T-cell (primary cell): ENCODE measurements around the gene CNTNAP2. TPM values are rescaled to one million over a fixed set of nuclear protein-coding genes. Genes with fewer than 3 reads are reported as not detected.

Experiments used
- ATAC-seq, 4 experiments: fragments of 200-7000 bp in 3 of 4; fragments of 150-1000 bp in 1 of 4; cut with Tn5 transposase; replicated peaks in 1 of 4; 1 replicate in 3 of 4; 2 replicates in 1 of 4; pipeline ENCODE4 v1.10.0; 2021; ENCODE audit warnings: moderate library complexity in 3 of 4, mild to moderate bottlenecking in 2 of 4, moderate number of reproducible peaks in 1 of 4
- CTCF ChIA-PET, 2 donors: fragments of 300-600 bp; sonication (Branson Sonifier 250); formaldehyde crosslinking; loops; one replicate each; lab custom pipeline; 2022; ENCODE audit warnings: antibody characterized with exemption in 2 of 2; lab: Charles Lee
- POLR2A ChIA-PET, 2 donors: fragments of 300-600 bp; sonication (Branson Sonifier 250); formaldehyde crosslinking; loops; one replicate each; lab custom pipeline; 2022; ENCODE audit warnings: antibody characterized with exemption in 2 of 2; lab: Charles Lee
- DNase-seq, 35 experiments: peaks; one replicate each; pipeline versions ENCODE4 v3.0.0 to v3.0.0-alpha.2; 2013 to 2023
- H3K27ac ChIP-seq: one replicate; pipeline ENCODE4 v1.5.1; 2013; ENCODE audit warnings: low read length
- H3K27me3 ChIP-seq, 2 experiments: replicated peaks in 1 of 2; 1 replicate in 1 of 2; 2 replicates in 1 of 2; pipeline versions ENCODE4 v1.6.1 to v1.7.0; 2013; ENCODE audit warnings: low read length in 1 of 2, mixed read lengths in 1 of 2; ENCODE audit not compliant: control insufficient read depth in 2 of 2, insufficient read depth in 2 of 2; ENCODE audit errors: extremely low read depth in 1 of 2
- H3K36me3 ChIP-seq, 2 donors: 1 replicate in 1 of 2; 2 replicates in 1 of 2; pipeline versions ENCODE4 v1.6.1 to v1.7.0; 2013; ENCODE audit warnings: low read length in 1 of 2; ENCODE audit not compliant: control insufficient read depth in 2 of 2, insufficient read depth in 1 of 2; ENCODE audit errors: extremely low read depth in 1 of 2
- H3K4me1 ChIP-seq, 2 experiments: 1 replicate in 1 of 2; 2 replicates in 1 of 2; pipeline versions ENCODE4 v1.6.1 to v1.7.0; 2013; ENCODE audit warnings: low read length in 2 of 2, mixed read lengths in 1 of 2; ENCODE audit not compliant: insufficient read depth in 2 of 2, control insufficient read depth in 1 of 2; ENCODE audit errors: extremely low read depth in 1 of 2
- H3K4me3 ChIP-seq, 2 donors: 1 replicate in 1 of 2; 2 replicates in 1 of 2; pipeline versions ENCODE4 v1.5.1 to v1.7.0; 2013; ENCODE audit warnings: mild to moderate bottlenecking in 2 of 2, low read length in 1 of 2, moderate library complexity in 1 of 2; ENCODE audit not compliant: control insufficient read depth in 1 of 2; ENCODE audit errors: extremely low read depth in 1 of 2
- H3K9me3 ChIP-seq: 2 replicates; pipeline ENCODE4 v1.7.0; 2013
- H3K27ac Mint-ChIP-seq, 2 donors: one replicate each; pipeline ENCODE4 v1.8.0; 2020 to 2021; ENCODE audit warnings: mild to moderate bottlenecking in 2 of 2, mixed read lengths in 2 of 2
- H3K27me3 Mint-ChIP-seq, 2 donors: one replicate each; pipeline ENCODE4 v1.8.0; 2021 to 2022; ENCODE audit warnings: mixed read lengths in 2 of 2
- H3K36me3 Mint-ChIP-seq: one replicate; pipeline ENCODE4 v1.8.0; 2021; ENCODE audit warnings: mixed read lengths
- H3K4me1 Mint-ChIP-seq, 3 donors: one replicate each; pipeline ENCODE4 v1.8.0; 2020 to 2022; ENCODE audit warnings: mixed read lengths in 3 of 3, mild to moderate bottlenecking in 1 of 3
- H3K4me3 Mint-ChIP-seq, 3 donors: one replicate each; pipeline ENCODE4 v1.8.0; 2020 to 2022; ENCODE audit warnings: mild to moderate bottlenecking in 3 of 3, mixed read lengths in 3 of 3, moderate library complexity in 3 of 3
- H3K9me3 Mint-ChIP-seq, 3 donors: one replicate each; pipeline ENCODE4 v1.8.0; 2020 to 2022; ENCODE audit warnings: mixed read lengths in 3 of 3
- WGBS: methylation state at CpG from one replicate; pipeline ENCODE4 v1.1.5; 2013; ENCODE audit warnings: missing lambda C conversion rate; ENCODE audit not compliant: insufficient coverage; 5-methylcytosine and 5-hydroxymethylcytosine counted together
- total RNA-seq, 35 experiments: library from RNA in 6 of 35; stranded (reverse) in 6 of 35; fragments of 120-200 nt in 1 of 35; gene quantifications; one replicate each; pipeline versions ENCODE4 v1.2.1 to v1.2.4 and lab custom pipeline; 2013 to 2026

CNTNAP2 gene
- total RNA-seq, 5 donors from 2014 or later (not counting 1 experiment from before 2014, with no cell fraction given) = 0.15 to 0.72 (median 0.21) TPM

- H3K27me3 Mint-ChIP-seq = no peaks in the 10 kb centered on the region
Observed at GRCh38 chr7:146094356-146094755, 22.2 kb upstream of the CNTNAP2 start.

GRCh38 chr7:146096994-146097393, 19.6 kb upstream of the CNTNAP2 start:
- WGBS = 71% methylated on average over 1 of the region's 5 CpGs
- Mint-ChIP-seq H3K27me3 (no peaks in the 10 kb centered on the region), H3K36me3 (no peaks in the 10 kb centered on the region)

More at GRCh38 chr7:146094356-146094755, 22.2 kb upstream of the CNTNAP2 start:
- no peak for DNase-seq
- Mint-ChIP-seq H3K4me3 (no peak overlapping the region), H3K27ac (no peak overlapping the region), H3K36me3 (no peaks in the 10 kb centered on the region), H3K4me1 (no peaks in the 10 kb centered on the region), H3K9me3 (no peaks in the 10 kb centered on the region)
- ChIA-PET CTCF (no interaction called here), POLR2A (no interaction called here)
- 90% methylated on average over 3 of the region's 4 CpGs for WGBS
- Histone ChIP-seq H3K9me3 (no peaks in the 10 kb centered on the region), H3K27me3 (no peaks in the 10 kb centered on the region), H3K4me3 (no peak overlapping the region), H3K27ac (no peak overlapping the region), H3K36me3 (no peaks in the 10 kb centered on the region), H3K4me1 (no peaks in the 10 kb centered on the region)
- no peak for ATAC-seq

GRCh38 chr7:146106319-146106718, 10.3 kb upstream of the CNTNAP2 start:
- H3K9me3 ChIP-seq = no peaks in the 10 kb centered on the region
- Mint-ChIP-seq H3K27ac (no peak overlapping the region), H3K9me3 (peaks cover 0 to 11% (median 6%) of the 10 kb centered on the region in 3 donors), H3K27me3 (peaks cover 0 to 1% of the 10 kb centered on the region in 2 donors), H3K4me3 (no peak overlapping the region), H3K36me3 (no peaks in the 10 kb centered on the region), H3K4me1 (no peaks in the 10 kb centered on the region)
- POLR2A ChIA-PET = no interaction called here
- H3K4me1 ChIP-seq = no peaks in the 10 kb centered on the region
- H3K36me3 ChIP-seq = no peaks in the 10 kb centered on the region
- no peak for ATAC-seq
- CTCF ChIA-PET = no interaction called here
- WGBS = no CpG with 5 or more reads among the region's 3 CpGs
- DNase-seq = no peak
- no peak overlapping the region for H3K4me3 ChIP-seq
- no peaks in the 10 kb centered on the region for H3K27me3 ChIP-seq
- no peak overlapping the region for H3K27ac ChIP-seq

More at GRCh38 chr7:146096994-146097393, 19.6 kb upstream of the CNTNAP2 start:
- Mint-ChIP-seq H3K9me3 (no peaks in the 10 kb centered on the region), H3K4me3 (no peak overlapping the region), H3K4me1 (no peaks in the 10 kb centered on the region), H3K27ac (no peak overlapping the region)
- Histone ChIP-seq H3K27me3 (no peaks in the 10 kb centered on the region), H3K36me3 (no peaks in the 10 kb centered on the region), H3K9me3 (no peaks in the 10 kb centered on the region), H3K4me3 (no peak overlapping the region), H3K27ac (no peak overlapping the region), H3K4me1 (no peaks in the 10 kb centered on the region)
- POLR2A ChIA-PET = no interaction called here
- CTCF ChIA-PET = no interaction called here
- DNase-seq = no peak
- no peak for ATAC-seq

DNA sequence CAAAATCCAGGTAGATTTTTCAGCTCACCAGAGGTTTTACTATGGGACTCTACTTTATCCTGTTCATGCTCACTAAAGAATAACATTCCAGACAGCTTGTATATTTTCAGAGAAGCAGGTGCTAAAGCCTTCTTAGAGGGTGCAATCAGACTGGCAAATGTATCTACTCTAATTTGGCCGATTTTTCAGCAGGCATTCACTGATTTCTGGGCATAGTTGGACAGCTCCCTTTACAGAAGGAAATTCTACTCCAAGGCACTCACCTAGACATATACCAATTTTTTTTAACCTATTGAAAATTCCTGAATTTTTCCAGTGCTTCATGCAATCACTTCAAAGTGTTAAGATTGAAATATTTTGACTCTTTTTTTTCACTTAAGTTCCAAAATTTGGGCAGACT, 3.8 kb upstream of the CNTNAP2 start:
- POLR2A ChIA-PET = no interaction called here
- no peak overlapping the region for H3K27ac Mint-ChIP-seq

GRCh38 chr7:146115548-146115850, 1.1 kb upstream of the CNTNAP2 start:
- 13% methylated on average over 6 of the region's 15 CpGs for WGBS
- peak overlapping the region; percentile 49 to 71 (median 57) for H3K4me3 Mint-ChIP-seq

More for the DNA sequence above, 3.8 kb upstream of the CNTNAP2 start:
- Histone ChIP-seq H3K27me3 (peaks cover 13 to 15% of the 10 kb centered on the region in 2 experiments), H3K27ac (no peak overlapping the region), H3K9me3 (no peaks in the 10 kb centered on the region), H3K4me1 (peaks cover 0 to 6% of the 10 kb centered on the region in 2 experiments), H3K36me3 (no peaks in the 10 kb centered on the region), H3K4me3 (no peak overlapping the region)
- no peaks in the 10 kb centered on the region for H3K36me3 Mint-ChIP-seq
- DNase-seq = no peak
- no peak for ATAC-seq
- peaks cover 20 to 29% of the 10 kb centered on the region in 2 donors for H3K27me3 Mint-ChIP-seq
- peaks cover 0 to 4% (median 3%) of the 10 kb centered on the region in 3 donors for H3K9me3 Mint-ChIP-seq
- no peak overlapping the region for H3K4me3 Mint-ChIP-seq
- peaks cover 13 to 15% (median 14%) of the 10 kb centered on the region in 3 donors for H3K4me1 Mint-ChIP-seq
- 63% methylated on average over 1 of the region's 1 CpG for WGBS
- CTCF ChIA-PET = no interaction called here

GRCh38 chr7:146115851-146116520, 615 bp upstream of the CNTNAP2 start:
- peaks cover 0 to 3% (median 0%) of the 10 kb centered on the region in 3 donors for H3K9me3 Mint-ChIP-seq
- Histone ChIP-seq H3K36me3 (no peaks in the 10 kb centered on the region), H3K27me3 (peaks cover 13 to 15% of the 10 kb centered on the region in 2 experiments), H3K9me3 (no peaks in the 10 kb centered on the region), H3K4me1 (peaks cover 0 to 6% of the 10 kb centered on the region in 2 experiments), H3K4me3 (peak overlapping the region in 1 of 2 donors; percentile 38), H3K27ac (no peak overlapping the region)
- POLR2A ChIA-PET = no interaction called here
- DNase-seq (peak in 1 of 35 experiments; percentile 1), ATAC-seq (no peak)
- peak overlapping the region; percentile 49 to 71 (median 57) for H3K4me3 Mint-ChIP-seq
- 5% methylated on average over 41 of the region's 62 CpGs for WGBS
- H3K36me3 Mint-ChIP-seq = no peaks in the 10 kb centered on the region
- CTCF ChIA-PET = no interaction called here
- peaks cover 22 to 32% of the 10 kb centered on the region in 2 donors for H3K27me3 Mint-ChIP-seq
- H3K4me1 Mint-ChIP-seq = peaks cover 13 to 15% (median 15%) of the 10 kb centered on the region in 3 donors
- no peak overlapping the region for H3K27ac Mint-ChIP-seq

More at GRCh38 chr7:146115548-146115850, 1.1 kb upstream of the CNTNAP2 start:
- Histone ChIP-seq H3K27ac (no peak overlapping the region), H3K4me1 (peaks cover 0 to 6% of the 10 kb centered on the region in 2 experiments), H3K27me3 (peaks cover 13 to 15% of the 10 kb centered on the region in 2 experiments), H3K36me3 (no peaks in the 10 kb centered on the region), H3K4me3 (peak overlapping the region in 1 of 2 donors; percentile 38), H3K9me3 (no peaks in the 10 kb centered on the region)
- H3K4me1 Mint-ChIP-seq = peaks cover 13 to 15% (median 15%) of the 10 kb centered on the region in 3 donors
- peaks cover 22 to 32% of the 10 kb centered on the region in 2 donors for H3K27me3 Mint-ChIP-seq
- ChIA-PET POLR2A (no interaction called here), CTCF (no interaction called here)
- ATAC-seq (no peak), DNase-seq (no peak)
- peaks cover 0 to 3% (median 0%) of the 10 kb centered on the region in 3 donors for H3K9me3 Mint-ChIP-seq
- no peak overlapping the region for H3K27ac Mint-ChIP-seq
- H3K36me3 Mint-ChIP-seq = no peaks in the 10 kb centered on the region
